CD4-positive, alpha-beta T cell treated with Interleukin-10 for 1 hour (primary cell): ENCODE measurements around the gene DNHD1.

Experiments used
- DNase-seq: peaks from one replicate; pipeline ENCODE4 v3.0.0-alpha.2; 2020

Gene DNHD1

GRCh38 chr11:6616596-6617250, 119.6 kb downstream of the DNHD1 start:
- no peak for DNase-seq

DNA sequence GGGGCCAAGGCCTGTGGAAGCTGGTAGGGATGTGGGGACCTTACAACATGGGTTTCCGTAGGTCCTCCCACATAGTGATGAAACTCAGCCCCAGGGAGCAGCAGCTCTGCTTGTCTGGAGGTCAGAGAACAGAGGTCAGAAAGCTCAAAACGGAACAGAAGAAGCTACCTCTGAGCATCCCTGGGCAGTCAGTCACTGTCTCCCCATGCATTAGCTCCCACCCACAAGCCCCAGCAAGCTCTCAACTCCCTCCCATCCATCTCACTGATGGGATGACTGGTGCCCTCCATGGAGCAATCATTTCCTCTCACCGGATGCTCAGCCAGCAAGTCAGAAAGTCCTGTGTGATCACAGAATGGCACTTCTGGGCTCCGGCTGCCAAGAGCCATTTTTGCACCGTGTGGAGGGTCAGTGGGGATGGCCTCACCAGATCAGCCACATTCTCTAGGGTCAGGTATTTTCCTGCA, 120.3 kb downstream of the DNHD1 start:
- no peak for DNase-seq

DNA sequence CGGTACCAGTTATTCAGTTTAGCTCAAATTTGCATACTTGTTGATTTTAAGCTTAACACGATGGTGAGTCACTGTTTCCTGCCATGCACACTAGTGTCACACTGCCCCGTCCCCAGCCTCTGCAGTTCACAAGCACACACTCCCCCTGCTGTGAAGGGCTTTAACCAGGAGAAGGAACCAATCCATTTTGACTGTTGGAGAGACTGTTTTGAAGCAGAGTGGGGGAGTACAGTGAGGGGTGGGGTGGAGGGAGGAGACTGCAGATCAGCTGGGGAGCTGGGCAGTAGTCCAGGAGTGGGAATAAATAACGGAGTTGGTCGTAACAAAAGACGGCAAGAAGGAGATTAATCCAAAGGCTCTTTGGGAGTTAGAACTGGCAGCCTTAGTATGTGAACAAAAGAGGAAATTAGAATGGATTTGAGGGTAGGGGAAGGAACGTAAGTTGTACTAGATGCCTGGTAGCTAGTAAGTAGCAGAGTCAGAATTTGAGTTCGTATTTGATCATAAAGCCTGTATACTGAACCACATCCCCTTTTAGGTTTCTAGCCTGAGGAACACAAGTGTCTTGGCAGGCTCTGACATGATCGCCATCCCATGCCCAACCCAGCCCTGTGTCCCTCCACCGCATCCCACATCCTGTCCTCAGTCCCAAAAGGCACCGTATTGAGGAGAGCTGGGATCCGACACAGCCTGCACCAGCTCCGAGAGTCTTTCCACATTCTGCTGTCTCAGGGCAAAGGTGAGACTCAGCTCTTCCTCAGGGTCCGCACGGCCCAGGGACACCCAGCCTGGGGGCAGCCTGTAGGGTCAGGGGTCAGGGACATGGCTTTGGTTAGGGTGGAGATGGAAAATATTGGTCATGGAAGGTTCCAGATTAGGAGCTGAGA, 121.3 kb downstream of the DNHD1 start:
- peak; percentile 79 for DNase-seq

DNA sequence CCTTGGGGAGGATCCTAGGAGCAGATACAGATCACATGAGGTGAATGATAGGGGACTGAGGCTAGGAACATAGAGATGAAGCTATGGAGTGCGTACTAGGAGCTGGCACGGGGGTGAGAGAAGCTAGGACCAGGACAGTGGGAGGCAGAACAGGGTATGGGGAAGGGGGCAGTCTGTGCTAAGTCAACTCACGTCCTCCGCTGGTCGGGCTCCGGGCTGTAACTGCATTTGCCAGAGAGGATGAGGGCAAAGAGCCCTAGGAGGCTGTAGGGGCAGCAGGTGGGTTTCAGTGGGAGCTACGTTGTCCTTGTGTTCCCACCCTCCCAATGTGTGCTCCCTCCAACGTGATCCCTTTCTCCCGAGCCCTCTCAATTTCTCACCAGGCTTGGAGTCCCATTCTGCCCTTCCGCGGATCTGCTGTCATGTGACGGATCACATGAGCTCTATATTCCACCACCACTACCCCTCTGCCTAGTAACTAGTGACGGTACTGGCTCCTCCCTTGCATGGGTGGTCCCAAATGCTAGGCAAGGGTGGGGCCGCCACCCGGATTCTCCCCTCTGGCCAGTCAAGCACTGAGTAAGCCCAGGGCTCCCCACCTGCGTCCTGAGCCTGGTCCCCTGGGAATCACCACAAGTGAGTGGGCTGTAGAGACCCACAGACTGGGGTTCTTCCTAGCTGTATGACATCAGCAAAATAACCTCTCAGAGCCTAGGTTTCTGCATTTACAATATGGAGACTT, 122.1 kb downstream of the DNHD1 start, which contains the start of gene TPP1:
TPP1 (minus strand) TSS at position 419 of the 742 bp plus-strand sequence; CDS start at position 397, 22 bp downstream.
- DNase-seq = peak; percentile 94

DNA sequence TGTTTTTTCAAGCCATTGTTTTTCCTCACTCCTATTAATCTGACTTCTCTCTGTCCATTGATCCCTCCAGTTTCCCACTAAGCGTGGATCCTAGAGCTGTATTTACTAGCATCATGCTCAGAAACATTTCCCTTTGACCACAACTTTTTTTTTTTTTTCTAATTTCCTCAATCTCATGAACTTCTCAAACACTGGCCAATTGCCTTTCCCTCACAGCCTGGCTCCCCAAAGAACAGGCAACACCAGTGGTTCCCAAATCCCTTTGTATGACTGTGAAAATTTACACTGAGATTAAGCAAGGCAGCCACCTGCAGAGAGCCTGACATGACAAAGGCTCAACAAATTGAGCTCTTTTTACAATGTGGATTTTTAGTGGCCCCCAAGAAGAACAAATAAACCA, 123.6 kb downstream of the DNHD1 start:
- no peak for DNase-seq
